GM12865 (cell line): ENCODE measurements around the gene CTCF.

ENCODE experiments used
- DNase-seq: peaks from one replicate; pipeline ENCODE4 v3.0.0; 2010; ENCODE audit warnings: low read depth
- H3K4me3 ChIP-seq: 2 replicates; pipeline ENCODE4 v1.5.1; 2011; ENCODE audit warnings: mild to moderate bottlenecking, low read depth, low read length, control low read depth
- CTCF ChIP-seq: IDR thresholded peaks from 2 replicates; pipeline ENCODE4 v1.5.1; 2011; ENCODE audit warnings: low read length, control low read depth, low read depth, inconsistent platforms; ENCODE audit not compliant: insufficient read depth; ENCODE audit errors: missing control alignments

CTCF gene

GRCh38 chr16:67549240-67549639, 13.1 kb upstream of the CTCF start:
- TF ChIP-seq CTCF, result no peak
- DNase-seq, result no peak
- no peak overlapping the region for H3K4me3 ChIP-seq

- no peak for TF ChIP-seq CTCF
- H3K4me3 ChIP-seq, result no peak overlapping the region
These were observed 12.4 kb upstream of the CTCF start for GRCh38 chr16:67549936-67550335.

GRCh38 chr16:67551091-67551490, 11.2 kb upstream of the CTCF start:
- no peak for TF ChIP-seq CTCF
- no peak overlapping the region for H3K4me3 ChIP-seq
- DNase-seq, result no peak

More at GRCh38 chr16:67549936-67550335, 12.4 kb upstream of the CTCF start:
- DNase-seq, result no peak

- TF ChIP-seq CTCF, result no peak
- no peak overlapping the region for H3K4me3 ChIP-seq
These were observed 10.4 kb upstream of the CTCF start for GRCh38 chr16:67551972-67552371.

GRCh38 chr16:67552476-67552875, 9.8 kb upstream of the CTCF start:
- H3K4me3 ChIP-seq, result no peak overlapping the region
- DNase-seq, result peak; percentile 21
- no peak for TF ChIP-seq CTCF

More at GRCh38 chr16:67551972-67552371, 10.4 kb upstream of the CTCF start:
- DNase-seq, result no peak

GRCh38 chr16:67555795-67556212, 6.5 kb upstream of the CTCF start:
- DNase-seq, result peak; percentile 60
- TF ChIP-seq CTCF, result no peak
- no peak overlapping the region for H3K4me3 ChIP-seq

GRCh38 chr16:67558859-67559258, 3.5 kb upstream of the CTCF start:
- no peak for TF ChIP-seq CTCF
- H3K4me3 ChIP-seq, result no peak overlapping the region
- DNase-seq, result no peak
